Cardiac muscle cell (in vitro differentiated cells and primary cell): ENCODE data around the gene PACS1. TPM values are rescaled to one million over a fixed set of nuclear protein-coding genes. Genes with fewer than 3 reads are reported as not detected.

Experiments
- DNase-seq, 2 donors: peaks; one replicate each; pipeline versions ENCODE4 v3.0.0 to v3.0.0-alpha.2; 2010 to 2017; ENCODE audit warnings: low read depth in 1 of 2, low spot score in 1 of 2
- H3K27ac ChIP-seq: fragments of 200-600 bp; sonication (generic); 2 replicates; pipeline ENCODE4 v1.5.1; 2016
- H3K27me3 ChIP-seq: fragments of 200-600 bp; sonication (generic); 2 replicates; pipeline ENCODE4 v1.6.0; 2016; ENCODE audit warnings: control low read depth
- H3K36me3 ChIP-seq: fragments of 200-600 bp; sonication (generic); 2 replicates; pipeline ENCODE4 v1.5.1; 2016; ENCODE audit warnings: control low read depth
- H3K4me1 ChIP-seq: fragments of 200-600 bp; sonication (generic); 2 replicates; pipeline ENCODE4 v1.8.1; 2017; ENCODE audit warnings: low read depth, mild to moderate bottlenecking, mixed run types
- H3K4me3 ChIP-seq: fragments of 200-600 bp; sonication (generic); 2 replicates; pipeline ENCODE4 v1.5.1; 2016; ENCODE audit warnings: mild to moderate bottlenecking
- H3K9me3 ChIP-seq: fragments of 200-600 bp; sonication (generic); 2 replicates; pipeline ENCODE4 v1.5.1; 2017; ENCODE audit warnings: low read depth, mild to moderate bottlenecking, control low read depth
- polyA plus RNA-seq: library from polyadenylated mRNA; unstranded; fragments of >200 nt; fragmentation: Nextera tagmentation; extraction: Ambion mirVana; gene quantifications from 2 replicates; pipeline ENCODE4 v1.2.1, GENCODE V29; 2016
- total RNA-seq: library from RNA; depleted of rRNA; stranded (reverse); fragments of >200 nt; gene quantifications from 2 replicates; pipeline ENCODE4 v1.2.3, GENCODE V29; 2016
- TF ChIP-seq, protein P1 (sequence below): IDR thresholded peaks from 2 replicates; pipeline ENCODE4 v1.5.1; 2012; ENCODE audit warnings: low read depth, mild to moderate bottlenecking, low read length

Gene PACS1
- total and polyA plus RNA-seq, 2 experiments from 2014 or later: 61.6 to 62.1 TPM

DNA sequence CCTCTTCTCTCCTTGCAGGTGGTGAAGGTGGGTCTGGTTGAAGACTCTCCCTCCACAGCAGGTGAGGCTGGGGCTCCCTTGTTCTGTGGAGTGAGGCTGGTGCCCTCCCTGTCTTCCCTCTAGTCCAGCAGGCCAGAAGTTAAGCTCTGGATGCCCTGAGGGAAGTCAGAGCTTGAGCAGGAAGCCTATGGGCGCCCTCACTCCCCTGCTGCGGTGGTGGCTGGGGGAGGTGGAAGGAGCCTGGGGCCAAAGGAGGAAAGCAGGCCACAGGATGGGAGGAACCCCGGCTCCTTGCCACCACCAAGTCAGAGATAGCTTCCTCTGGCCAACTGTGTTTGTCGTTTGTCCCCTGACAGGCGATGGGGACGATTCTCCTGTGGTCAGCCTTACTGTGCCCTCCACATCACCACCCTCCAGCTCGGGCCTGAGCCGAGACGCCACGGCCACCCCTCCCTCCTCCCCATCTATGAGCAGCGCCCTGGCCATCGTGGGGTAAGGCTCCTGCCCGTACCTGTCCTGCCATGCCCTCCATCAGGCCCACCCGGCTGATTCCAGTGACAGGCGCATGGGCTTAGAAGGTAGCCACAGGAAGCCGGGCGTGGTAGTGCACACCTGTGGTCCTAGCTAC, 168.8 kb downstream of the PACS1 start:
- H3K27me3 ChIP-seq: no peaks in the 10 kb centered on the region
- DNase-seq: no peak
- TF ChIP-seq, protein P1, sequence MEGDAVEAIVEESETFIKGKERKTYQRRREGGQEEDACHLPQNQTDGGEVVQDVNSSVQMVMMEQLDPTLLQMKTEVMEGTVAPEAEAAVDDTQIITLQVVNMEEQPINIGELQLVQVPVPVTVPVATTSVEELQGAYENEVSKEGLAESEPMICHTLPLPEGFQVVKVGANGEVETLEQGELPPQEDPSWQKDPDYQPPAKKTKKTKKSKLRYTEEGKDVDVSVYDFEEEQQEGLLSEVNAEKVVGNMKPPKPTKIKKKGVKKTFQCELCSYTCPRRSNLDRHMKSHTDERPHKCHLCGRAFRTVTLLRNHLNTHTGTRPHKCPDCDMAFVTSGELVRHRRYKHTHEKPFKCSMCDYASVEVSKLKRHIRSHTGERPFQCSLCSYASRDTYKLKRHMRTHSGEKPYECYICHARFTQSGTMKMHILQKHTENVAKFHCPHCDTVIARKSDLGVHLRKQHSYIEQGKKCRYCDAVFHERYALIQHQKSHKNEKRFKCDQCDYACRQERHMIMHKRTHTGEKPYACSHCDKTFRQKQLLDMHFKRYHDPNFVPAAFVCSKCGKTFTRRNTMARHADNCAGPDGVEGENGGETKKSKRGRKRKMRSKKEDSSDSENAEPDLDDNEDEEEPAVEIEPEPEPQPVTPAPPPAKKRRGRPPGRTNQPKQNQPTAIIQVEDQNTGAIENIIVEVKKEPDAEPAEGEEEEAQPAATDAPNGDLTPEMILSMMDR: no peak
- H3K4me1 ChIP-seq: no peaks in the 10 kb centered on the region
- no peaks in the 10 kb centered on the region for H3K9me3 ChIP-seq
- H3K27ac ChIP-seq: no peak overlapping the region
- no peak overlapping the region for H3K4me3 ChIP-seq
- peaks cover 14% of the 10 kb centered on the region for H3K36me3 ChIP-seq

DNA sequence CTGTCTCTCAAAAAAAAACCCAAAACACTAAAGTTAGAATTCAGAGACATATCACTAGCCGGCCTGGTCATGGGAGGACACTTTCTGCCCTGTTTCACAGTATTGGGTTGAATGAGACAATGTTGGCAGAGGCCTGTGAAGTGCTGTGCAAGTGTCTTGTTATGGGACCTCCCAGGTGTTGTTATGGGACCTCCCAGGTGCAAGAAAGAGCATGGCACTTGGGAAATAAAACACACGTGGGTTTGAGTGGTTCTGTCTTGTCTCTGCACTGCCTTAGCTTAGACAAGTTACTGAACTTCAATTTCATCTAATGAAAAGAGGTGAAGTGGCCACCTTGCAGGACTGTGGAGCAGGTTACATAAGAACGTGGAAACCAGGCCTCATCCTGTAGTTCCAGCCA, 169.4 kb downstream of the PACS1 start:
- Histone ChIP-seq H3K36me3 (peaks cover 10% of the 10 kb centered on the region), H3K27ac (no peak overlapping the region), H3K4me3 (no peak overlapping the region), H3K9me3 (no peaks in the 10 kb centered on the region), H3K27me3 (no peaks in the 10 kb centered on the region), H3K4me1 (no peaks in the 10 kb centered on the region)
- TF ChIP-seq, protein P1: no peak
- no peak for DNase-seq

DNA sequence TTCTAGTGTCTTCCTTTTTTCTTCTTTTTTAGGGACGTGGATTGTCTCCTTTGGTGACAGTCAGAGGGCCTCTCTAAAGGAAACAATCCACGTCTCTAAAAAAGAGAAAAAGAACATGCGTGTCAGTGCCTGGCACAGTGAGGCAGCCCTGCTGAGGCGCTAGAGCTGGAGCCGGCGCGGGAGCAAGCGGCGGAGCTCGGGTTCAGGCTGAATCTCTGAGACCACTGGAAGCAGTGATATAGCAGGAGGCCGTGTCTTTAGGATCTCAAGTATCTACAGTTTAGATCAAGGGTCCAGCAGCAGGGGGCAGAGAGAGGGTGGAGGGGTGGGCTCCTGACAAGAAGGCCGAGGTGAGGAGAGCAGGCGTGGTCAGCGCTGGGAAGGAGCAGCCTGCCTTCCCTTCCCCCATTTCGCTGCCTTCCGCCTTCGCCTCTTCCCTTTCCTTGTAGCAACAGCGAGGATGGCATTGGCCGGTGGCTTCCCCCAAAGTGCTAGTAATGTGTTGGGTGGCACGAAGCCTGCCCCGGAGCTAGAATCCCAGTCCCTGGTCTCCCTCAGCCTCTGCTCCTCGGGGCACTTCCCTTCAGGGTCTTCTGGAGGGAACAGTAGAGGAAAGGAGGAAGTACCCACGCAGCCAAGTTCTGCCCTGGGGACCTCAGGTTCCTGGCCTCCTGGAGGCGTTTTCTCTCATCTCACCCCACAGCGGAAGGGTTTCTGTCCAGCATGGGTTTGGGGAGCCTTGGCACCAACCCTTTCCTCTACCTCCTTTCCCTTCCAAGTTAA, 170.1 kb downstream of the PACS1 start:
- DNase-seq: no peak
- peaks cover 10% of the 10 kb centered on the region for H3K36me3 ChIP-seq

DNA sequence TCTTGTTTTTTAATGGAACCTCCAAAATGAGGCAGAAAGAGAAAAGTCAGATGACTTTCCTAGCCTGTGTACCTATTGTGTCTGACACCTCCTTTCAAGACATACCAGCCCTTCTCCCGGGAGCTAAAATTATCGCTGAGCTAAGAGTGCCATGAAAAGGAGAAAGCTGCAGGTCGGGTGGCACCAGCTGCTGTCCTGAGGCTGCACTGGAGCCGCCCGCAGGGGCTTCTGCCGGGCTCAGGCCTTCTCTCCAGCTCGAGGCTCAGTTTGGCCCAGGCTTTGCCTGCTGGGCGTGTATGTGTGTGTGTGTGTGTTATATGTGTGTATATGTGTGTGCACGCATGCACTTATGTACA, 170.7 kb downstream of the PACS1 start:
- no peaks in the 10 kb centered on the region for H3K27me3 ChIP-seq
- H3K9me3 ChIP-seq: no peaks in the 10 kb centered on the region
- no peak overlapping the region for H3K4me3 ChIP-seq
- H3K36me3 ChIP-seq: peaks cover 10% of the 10 kb centered on the region
- H3K27ac ChIP-seq: no peak overlapping the region
- H3K4me1 ChIP-seq: no peaks in the 10 kb centered on the region
- TF ChIP-seq, protein P1: no peak
- no peak for DNase-seq

More for the DNA sequence above, 170.1 kb downstream of the PACS1 start:
- Histone ChIP-seq H3K9me3 (no peaks in the 10 kb centered on the region), H3K4me1 (no peaks in the 10 kb centered on the region), H3K4me3 (no peak overlapping the region), H3K27ac (no peak overlapping the region), H3K27me3 (no peaks in the 10 kb centered on the region)
- TF ChIP-seq, protein P1: no peak

DNA sequence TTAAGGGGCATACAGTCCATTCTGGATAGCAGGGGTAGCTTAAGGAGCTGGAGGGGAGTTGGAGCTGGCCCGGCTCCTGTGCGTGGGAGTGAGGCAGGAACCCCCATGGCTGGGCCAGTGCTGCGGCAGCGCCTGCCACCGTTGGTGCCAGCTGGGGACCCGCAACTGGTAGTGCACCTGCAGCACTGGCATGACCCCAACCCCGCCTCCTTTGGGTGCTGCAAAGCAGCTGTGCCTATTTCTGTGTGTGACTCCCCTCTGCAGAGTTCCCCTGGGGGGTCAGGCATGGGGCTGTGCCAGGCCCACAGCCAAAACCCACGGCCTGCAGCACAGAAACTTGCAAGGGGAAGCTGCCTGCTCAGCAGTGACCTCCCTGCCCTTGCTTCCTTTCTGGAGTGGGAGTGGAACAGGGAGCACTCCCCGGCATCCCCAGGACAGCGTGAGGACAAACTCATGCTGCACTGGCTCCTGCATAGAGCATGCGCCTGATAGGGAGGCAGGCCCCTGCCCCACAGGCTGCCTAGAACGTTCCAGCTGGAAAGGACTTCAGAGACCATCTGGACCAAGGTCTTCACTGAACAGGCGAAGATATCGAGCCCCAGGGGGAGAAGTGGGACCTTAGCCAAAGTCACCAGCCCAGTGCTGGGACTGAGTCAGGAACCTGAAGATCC, 172.2 kb downstream of the PACS1 start:
- H3K9me3 ChIP-seq: no peaks in the 10 kb centered on the region
- H3K27ac ChIP-seq: no peak overlapping the region
- TF ChIP-seq, protein P1: no peak
- no peaks in the 10 kb centered on the region for H3K4me1 ChIP-seq
- H3K27me3 ChIP-seq: no peaks in the 10 kb centered on the region
- H3K36me3 ChIP-seq: peaks cover 10% of the 10 kb centered on the region
- no peak overlapping the region for H3K4me3 ChIP-seq
- no peak for DNase-seq
